ENCODE measurements around the gene PLD6.

DNA sequence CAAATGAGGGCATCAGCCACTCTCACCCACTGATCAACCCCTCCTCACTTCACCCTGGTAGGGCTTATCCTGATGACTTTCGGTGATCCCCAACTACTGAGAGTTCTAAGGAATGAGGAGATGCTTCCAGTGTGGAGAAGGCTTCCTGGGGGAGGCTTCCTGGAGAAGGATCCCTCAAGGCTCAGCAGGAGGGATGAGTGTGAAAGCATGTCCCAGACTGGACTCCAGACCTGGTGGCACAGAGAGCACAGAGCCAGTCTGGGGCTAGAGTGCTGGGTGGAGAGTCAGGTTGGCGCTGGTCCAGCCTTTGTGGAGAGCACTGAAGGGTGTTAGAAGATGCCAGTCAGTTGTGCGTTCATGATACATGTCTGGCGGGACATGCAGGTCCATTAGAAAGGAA is 53.7 kb downstream of the PLD6 start:
- TF ChIP-seq, protein P1, sequence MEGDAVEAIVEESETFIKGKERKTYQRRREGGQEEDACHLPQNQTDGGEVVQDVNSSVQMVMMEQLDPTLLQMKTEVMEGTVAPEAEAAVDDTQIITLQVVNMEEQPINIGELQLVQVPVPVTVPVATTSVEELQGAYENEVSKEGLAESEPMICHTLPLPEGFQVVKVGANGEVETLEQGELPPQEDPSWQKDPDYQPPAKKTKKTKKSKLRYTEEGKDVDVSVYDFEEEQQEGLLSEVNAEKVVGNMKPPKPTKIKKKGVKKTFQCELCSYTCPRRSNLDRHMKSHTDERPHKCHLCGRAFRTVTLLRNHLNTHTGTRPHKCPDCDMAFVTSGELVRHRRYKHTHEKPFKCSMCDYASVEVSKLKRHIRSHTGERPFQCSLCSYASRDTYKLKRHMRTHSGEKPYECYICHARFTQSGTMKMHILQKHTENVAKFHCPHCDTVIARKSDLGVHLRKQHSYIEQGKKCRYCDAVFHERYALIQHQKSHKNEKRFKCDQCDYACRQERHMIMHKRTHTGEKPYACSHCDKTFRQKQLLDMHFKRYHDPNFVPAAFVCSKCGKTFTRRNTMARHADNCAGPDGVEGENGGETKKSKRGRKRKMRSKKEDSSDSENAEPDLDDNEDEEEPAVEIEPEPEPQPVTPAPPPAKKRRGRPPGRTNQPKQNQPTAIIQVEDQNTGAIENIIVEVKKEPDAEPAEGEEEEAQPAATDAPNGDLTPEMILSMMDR (IDR thresholded peaks at IDR 0.05): no peak
- TF ChIP-seq POLR2A (IDR thresholded peaks at IDR 0.05): no peak
